IMR-90 (cell line): ENCODE measurements around the gene RHO.

Source experiments
- BHLHE40 ChIP-seq: fragments of 150-350 bp; IDR thresholded peaks from 2 replicates; pipeline ENCODE4 v1.6.1; 2016; ENCODE audit warnings: mild to moderate bottlenecking, low read depth, low read length
- CEBPB ChIP-seq: IDR thresholded peaks from 2 replicates; pipeline ENCODE4 v1.6.1; 2012; ENCODE audit warnings: low read depth, low read length, improper control_type of control experiment
- ELK1 ChIP-seq: fragments of 150-350 bp; IDR thresholded peaks from 2 replicates; pipeline ENCODE4 v1.6.1; 2016; ENCODE audit warnings: low read depth, mild to moderate bottlenecking, low read length, moderate library complexity, borderline replicate concordance
- FOS ChIP-seq: fragments of 150-350 bp; IDR thresholded peaks from 2 replicates; pipeline ENCODE4 v1.6.1; 2016; ENCODE audit warnings: low read depth, low read length
- MAZ ChIP-seq: IDR thresholded peaks from 2 replicates; pipeline ENCODE4 v1.6.1; 2012; ENCODE audit warnings: low read depth, mild to moderate bottlenecking, low read length, improper control_type of control experiment, moderate library complexity, borderline replicate concordance
- NFE2L2 ChIP-seq: fragments of 150-350 bp; IDR thresholded peaks from 2 replicates; pipeline ENCODE4 v1.6.1; 2016; ENCODE audit warnings: low read depth, mild to moderate bottlenecking, low read length
- POLR2A ChIP-seq: IDR thresholded peaks from 2 replicates; pipeline ENCODE4 v1.6.1; 2012; ENCODE audit warnings: mild to moderate bottlenecking, low read depth, low read length
- RAD21 ChIP-seq: IDR thresholded peaks from 2 replicates; pipeline ENCODE4 v1.6.1; 2012; ENCODE audit warnings: low read length, improper control_type of control experiment
- TF ChIP-seq, protein P1 (sequence below): conservative IDR thresholded peaks from 2 replicates; pipeline ENCODE4 v1.5.1; 2012; ENCODE audit warnings: mild to moderate bottlenecking, low read depth, low read length, improper control_type of control experiment
- TF ChIP-seq, protein P2 (sequence below): fragments of 150-350 bp; IDR thresholded peaks from 2 replicates; pipeline ENCODE4 v1.6.1; 2017; ENCODE audit warnings: mild to moderate bottlenecking, antibody characterized with exemption, low read length, low read depth

- TF ChIP-seq NFE2L2 (no peak), POLR2A (no peak), BHLHE40 (no peak), FOS (no peak), ELK1 (no peak), CEBPB (no peak), MAZ (no peak), RAD21 (no peak)
- TF ChIP-seq, protein P1, sequence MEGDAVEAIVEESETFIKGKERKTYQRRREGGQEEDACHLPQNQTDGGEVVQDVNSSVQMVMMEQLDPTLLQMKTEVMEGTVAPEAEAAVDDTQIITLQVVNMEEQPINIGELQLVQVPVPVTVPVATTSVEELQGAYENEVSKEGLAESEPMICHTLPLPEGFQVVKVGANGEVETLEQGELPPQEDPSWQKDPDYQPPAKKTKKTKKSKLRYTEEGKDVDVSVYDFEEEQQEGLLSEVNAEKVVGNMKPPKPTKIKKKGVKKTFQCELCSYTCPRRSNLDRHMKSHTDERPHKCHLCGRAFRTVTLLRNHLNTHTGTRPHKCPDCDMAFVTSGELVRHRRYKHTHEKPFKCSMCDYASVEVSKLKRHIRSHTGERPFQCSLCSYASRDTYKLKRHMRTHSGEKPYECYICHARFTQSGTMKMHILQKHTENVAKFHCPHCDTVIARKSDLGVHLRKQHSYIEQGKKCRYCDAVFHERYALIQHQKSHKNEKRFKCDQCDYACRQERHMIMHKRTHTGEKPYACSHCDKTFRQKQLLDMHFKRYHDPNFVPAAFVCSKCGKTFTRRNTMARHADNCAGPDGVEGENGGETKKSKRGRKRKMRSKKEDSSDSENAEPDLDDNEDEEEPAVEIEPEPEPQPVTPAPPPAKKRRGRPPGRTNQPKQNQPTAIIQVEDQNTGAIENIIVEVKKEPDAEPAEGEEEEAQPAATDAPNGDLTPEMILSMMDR = no peak
- TF ChIP-seq, protein P2, sequence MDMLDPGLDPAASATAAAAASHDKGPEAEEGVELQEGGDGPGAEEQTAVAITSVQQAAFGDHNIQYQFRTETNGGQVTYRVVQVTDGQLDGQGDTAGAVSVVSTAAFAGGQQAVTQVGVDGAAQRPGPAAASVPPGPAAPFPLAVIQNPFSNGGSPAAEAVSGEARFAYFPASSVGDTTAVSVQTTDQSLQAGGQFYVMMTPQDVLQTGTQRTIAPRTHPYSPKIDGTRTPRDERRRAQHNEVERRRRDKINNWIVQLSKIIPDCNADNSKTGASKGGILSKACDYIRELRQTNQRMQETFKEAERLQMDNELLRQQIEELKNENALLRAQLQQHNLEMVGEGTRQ = no peak
Measured at GRCh38 chr3:129531699-129532098, 3.3 kb downstream of the RHO start.
